HG03457 (cell line): ENCODE data around the gene SDC3.

Experiments used
- ATAC-seq: cut with Tn5 transposase; IDR thresholded peaks from one replicate; pipeline ENCODE4 v1.9.1; 2021; ENCODE audit warnings: moderate number of reproducible peaks; ENCODE audit not compliant: unreplicated experiment

The SDC3 gene

GRCh38 chr1:30823969-30824735 lies 84.4 kb downstream of the SDC3 start:
- peak; percentile 74 for ATAC-seq

GRCh38 chr1:30823627-30823968 lies 85.0 kb downstream of the SDC3 start:
- no peak for ATAC-seq

- ATAC-seq: no peak
Observed at GRCh38 chr1:30822966-30823581, 85.5 kb downstream of the SDC3 start.

GRCh38 chr1:30822006-30822405 lies 86.6 kb downstream of the SDC3 start:
- ATAC-seq: no peak

- no peak for ATAC-seq
Observed at GRCh38 chr1:30820299-30820698, 88.3 kb downstream of the SDC3 start.
